Hepatocyte (in vitro differentiated cells): ENCODE data around the gene JAK1. TPM values are rescaled to one million over a fixed set of nuclear protein-coding genes. Genes with fewer than 3 reads are reported as not detected.

Experiments used
- DNase-seq: peaks from one replicate; pipeline ENCODE4 v3.0.0-alpha.2; 2016; ENCODE audit warnings: low spot score
- H2AFZ ChIP-seq: fragments of 200-600 bp; sonication (generic); 2 replicates; pipeline ENCODE4 v1.6.0; 2016; ENCODE audit warnings: antibody characterized with exemption, mild to moderate bottlenecking
- H3K27ac ChIP-seq: fragments of 200-600 bp; sonication (generic); 2 replicates; pipeline ENCODE4 v1.5.1; 2016; ENCODE audit warnings: mild to moderate bottlenecking
- H3K27me3 ChIP-seq: fragments of 200-600 bp; sonication (generic); 2 replicates; pipeline ENCODE4 v1.6.1; 2016
- H3K36me3 ChIP-seq: fragments of 200-600 bp; sonication (generic); replicated peaks from 2 replicates; pipeline ENCODE4 v1.5.1; 2016; ENCODE audit warnings: low read depth; ENCODE audit not compliant: insufficient read depth
- H3K4me1 ChIP-seq: fragments of 200-600 bp; sonication (generic); 2 replicates; pipeline ENCODE4 v1.5.1; 2016; ENCODE audit warnings: mild to moderate bottlenecking, moderate library complexity; ENCODE audit not compliant: insufficient read depth
- H3K4me2 ChIP-seq: fragments of 200-600 bp; sonication (generic); 2 replicates; pipeline ENCODE4 v1.6.0; 2016
- H3K4me3 ChIP-seq: fragments of 200-600 bp; sonication (generic); 2 replicates; pipeline ENCODE4 v1.5.1; 2016; ENCODE audit warnings: mild to moderate bottlenecking
- H3K79me2 ChIP-seq: fragments of 200-600 bp; sonication (generic); 2 replicates; pipeline ENCODE4 v1.6.0; 2017; ENCODE audit warnings: mild to moderate bottlenecking
- H3K9me2 ChIP-seq: fragments of 200-600 bp; sonication (generic); replicated peaks from 2 replicates; pipeline ENCODE4 v1.6.0; 2017; ENCODE audit warnings: mild to moderate bottlenecking; ENCODE audit not compliant: insufficient read depth
- H3K9me3 ChIP-seq: fragments of 200-600 bp; sonication (generic); 2 replicates; pipeline ENCODE4 v1.5.1; 2016; ENCODE audit warnings: low read depth, mild to moderate bottlenecking
- H4K20me1 ChIP-seq: fragments of 200-600 bp; sonication (generic); 2 replicates; pipeline ENCODE4 v1.6.0; 2016; ENCODE audit warnings: mild to moderate bottlenecking; ENCODE audit not compliant: insufficient read depth, poor library complexity, severe bottlenecking
- EZH2 ChIP-seq: fragments of 200-600 bp; sonication (generic); IDR thresholded peaks from 2 replicates; pipeline ENCODE4 v1.6.1; 2016; ENCODE audit warnings: antibody characterized with exemption, mild to moderate bottlenecking, borderline replicate concordance
- EZH2phosphoT487 ChIP-seq: fragments of 200-600 bp; sonication (generic); IDR thresholded peaks from one replicate; pipeline ENCODE4 v1.6.1; 2018; ENCODE audit warnings: antibody characterized with exemption, mild to moderate bottlenecking, low read depth, moderate library complexity; ENCODE audit not compliant: unreplicated experiment, severe bottlenecking
- WGBS: methylation state at CpG from one replicate; pipeline ENCODE4 v1.1.6; 2016; ENCODE audit warnings: low lambda C conversion rate; ENCODE audit errors: missing lambda C conversion rate; 5-methylcytosine and 5-hydroxymethylcytosine counted together
- polyA plus RNA-seq: library from polyadenylated mRNA; unstranded; fragments of >200 nt; fragmentation: Nextera tagmentation; extraction: Ambion mirVana; gene quantifications from 2 replicates; pipeline ENCODE4 v1.2.1, GENCODE V29; 2016
- total RNA-seq: library from RNA; depleted of rRNA; stranded (reverse); fragments of >200 nt; gene quantifications from 2 replicates; pipeline ENCODE4 v1.2.3, GENCODE V29; 2014
- TF ChIP-seq, protein P1 (sequence below): fragments of 200-600 bp; sonication (generic); IDR thresholded peaks from 2 replicates; pipeline ENCODE4 v1.5.1; 2016; ENCODE audit warnings: antibody characterized with exemption, mild to moderate bottlenecking; ENCODE audit not compliant: poor library complexity

JAK1 gene
- total and polyA plus RNA-seq, 2 experiments from 2014 or later: 60.2 to 102 TPM

- Histone ChIP-seq H3K4me3 (no peak overlapping the region), H3K79me2 (no peaks in the 10 kb centered on the region), H3K9me2 (no peaks in the 10 kb centered on the region), H2AFZ (no peak overlapping the region), H3K4me1 (no peaks in the 10 kb centered on the region), H3K27me3 (no peaks in the 10 kb centered on the region), H3K36me3 (no peaks in the 10 kb centered on the region), H4K20me1 (no peaks in the 10 kb centered on the region), H3K9me3 (no peaks in the 10 kb centered on the region), H3K27ac (no peak overlapping the region), H3K4me2 (no peak overlapping the region)
- no peak for DNase-seq
- TF ChIP-seq, protein P1, sequence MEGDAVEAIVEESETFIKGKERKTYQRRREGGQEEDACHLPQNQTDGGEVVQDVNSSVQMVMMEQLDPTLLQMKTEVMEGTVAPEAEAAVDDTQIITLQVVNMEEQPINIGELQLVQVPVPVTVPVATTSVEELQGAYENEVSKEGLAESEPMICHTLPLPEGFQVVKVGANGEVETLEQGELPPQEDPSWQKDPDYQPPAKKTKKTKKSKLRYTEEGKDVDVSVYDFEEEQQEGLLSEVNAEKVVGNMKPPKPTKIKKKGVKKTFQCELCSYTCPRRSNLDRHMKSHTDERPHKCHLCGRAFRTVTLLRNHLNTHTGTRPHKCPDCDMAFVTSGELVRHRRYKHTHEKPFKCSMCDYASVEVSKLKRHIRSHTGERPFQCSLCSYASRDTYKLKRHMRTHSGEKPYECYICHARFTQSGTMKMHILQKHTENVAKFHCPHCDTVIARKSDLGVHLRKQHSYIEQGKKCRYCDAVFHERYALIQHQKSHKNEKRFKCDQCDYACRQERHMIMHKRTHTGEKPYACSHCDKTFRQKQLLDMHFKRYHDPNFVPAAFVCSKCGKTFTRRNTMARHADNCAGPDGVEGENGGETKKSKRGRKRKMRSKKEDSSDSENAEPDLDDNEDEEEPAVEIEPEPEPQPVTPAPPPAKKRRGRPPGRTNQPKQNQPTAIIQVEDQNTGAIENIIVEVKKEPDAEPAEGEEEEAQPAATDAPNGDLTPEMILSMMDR: no peak
- 96% methylated on average over 7 of the region's 7 CpGs for WGBS
Observed at GRCh38 chr1:64844609-64845008, 121.7 kb downstream of the JAK1 start.

- Histone ChIP-seq H3K9me3 (no peaks in the 10 kb centered on the region), H3K4me3 (no peak overlapping the region), H4K20me1 (no peaks in the 10 kb centered on the region), H3K9me2 (no peaks in the 10 kb centered on the region), H2AFZ (no peak overlapping the region), H3K36me3 (no peaks in the 10 kb centered on the region), H3K27me3 (no peaks in the 10 kb centered on the region), H3K4me1 (no peaks in the 10 kb centered on the region), H3K27ac (no peak overlapping the region), H3K79me2 (no peaks in the 10 kb centered on the region), H3K4me2 (no peak overlapping the region)
- DNase-seq: no peak
- 95% methylated on average over 7 of the region's 7 CpGs for WGBS
- TF ChIP-seq EZH2phosphoT487 (no peak), EZH2 (no peak)
Observed at GRCh38 chr1:64844175-64844574, 122.2 kb downstream of the JAK1 start.

DNA sequence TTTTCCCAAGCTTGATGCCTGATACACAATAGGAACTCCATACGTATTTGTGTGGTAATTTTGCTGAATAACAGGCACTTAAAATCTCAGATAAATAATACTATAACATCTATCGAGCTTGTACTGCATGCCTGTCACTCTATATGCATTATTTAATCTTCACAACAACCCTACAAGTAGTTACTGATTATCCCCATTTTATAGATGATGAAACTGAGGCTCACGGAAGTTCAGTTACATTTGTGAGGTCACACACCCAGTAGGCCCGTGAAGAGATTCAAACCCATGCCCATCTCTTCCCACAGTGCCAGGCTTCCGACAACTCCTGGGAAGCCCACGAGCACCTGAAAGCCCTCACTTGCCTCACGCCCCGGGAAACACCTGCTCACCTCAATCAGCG, 122.7 kb downstream of the JAK1 start:
- Histone ChIP-seq H2AFZ (no peak overlapping the region), H3K4me3 (no peak overlapping the region), H3K27me3 (no peaks in the 10 kb centered on the region), H3K9me2 (no peaks in the 10 kb centered on the region), H3K4me1 (no peaks in the 10 kb centered on the region), H3K9me3 (no peaks in the 10 kb centered on the region), H4K20me1 (no peaks in the 10 kb centered on the region), H3K36me3 (no peaks in the 10 kb centered on the region), H3K4me2 (no peak overlapping the region), H3K27ac (no peak overlapping the region), H3K79me2 (no peaks in the 10 kb centered on the region)
- WGBS: 93% methylated on average over 9 of the region's 9 CpGs
- no peak for DNase-seq
- no peak for TF ChIP-seq EZH2phosphoT487
- no peak for TF ChIP-seq EZH2
- TF ChIP-seq, protein P1: no peak

GRCh38 chr1:64842224-64842623, 124.1 kb downstream of the JAK1 start:
- TF ChIP-seq, protein P1: no peak
- Histone ChIP-seq H3K4me2 (no peak overlapping the region), H3K9me2 (no peaks in the 10 kb centered on the region), H3K9me3 (no peaks in the 10 kb centered on the region), H2AFZ (no peak overlapping the region), H3K36me3 (no peaks in the 10 kb centered on the region), H3K27me3 (no peaks in the 10 kb centered on the region), H3K27ac (no peak overlapping the region), H3K79me2 (no peaks in the 10 kb centered on the region), H3K4me1 (no peaks in the 10 kb centered on the region), H4K20me1 (no peaks in the 10 kb centered on the region), H3K4me3 (no peak overlapping the region)
- DNase-seq: no peak
- WGBS: 94% methylated on average over 2 of the region's 2 CpGs
